GM18861 (cell line): ENCODE data around the gene CFTR.
"Not testable (repeated sequence)": the region's sequence is repeated elsewhere in the genome, so short reads cannot be mapped to it uniquely, and the experiment has no call there.

Source experiments
- ATAC-seq: cut with Tn5 transposase; IDR thresholded peaks from one replicate; pipeline ENCODE4 v1.9.1; 2021; ENCODE audit not compliant: unreplicated experiment

The CFTR gene

DNA sequence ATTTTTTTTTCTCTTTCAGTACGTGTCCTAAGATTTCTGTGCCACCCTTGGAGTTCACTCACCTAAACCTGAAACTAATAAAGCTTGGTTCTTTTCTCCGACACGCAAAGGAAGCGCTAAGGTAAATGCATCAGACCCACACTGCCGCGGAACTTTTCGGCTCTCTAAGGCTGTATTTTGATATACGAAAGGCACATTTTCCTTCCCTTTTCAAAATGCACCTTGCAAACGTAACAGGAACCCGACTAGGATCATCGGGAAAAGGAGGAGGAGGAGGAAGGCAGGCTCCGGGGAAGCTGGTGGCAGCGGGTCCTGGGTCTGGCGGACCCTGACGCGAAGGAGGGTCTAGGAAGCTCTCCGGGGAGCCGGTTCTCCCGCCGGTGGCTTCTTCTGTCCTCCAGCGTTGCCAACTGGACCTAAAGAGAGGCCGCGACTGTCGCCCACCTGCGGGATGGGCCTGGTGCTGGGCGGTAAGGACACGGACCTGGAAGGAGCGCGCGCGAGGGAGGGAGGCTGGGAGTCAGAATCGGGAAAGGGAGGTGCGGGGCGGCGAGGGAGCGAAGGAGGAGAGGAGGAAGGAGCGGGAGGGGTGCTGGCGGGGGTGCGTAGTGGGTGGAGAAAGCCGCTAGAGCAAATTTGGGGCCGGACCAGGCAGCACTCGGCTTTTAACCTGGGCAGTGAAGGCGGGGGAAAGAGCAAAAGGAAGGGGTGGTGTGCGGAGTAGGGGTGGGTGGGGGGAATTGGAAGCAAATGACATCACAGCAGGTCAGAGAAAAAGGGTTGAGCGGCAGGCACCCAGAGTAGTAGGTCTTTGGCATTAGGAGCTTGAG lies at the start of gene CFTR:
Gene CFTR, plus strand, starts transcription at position 801 of the 830 bp plus-strand sequence. CDS start 70 bp downstream, outside the sequence.
- ATAC-seq: no peak

DNA sequence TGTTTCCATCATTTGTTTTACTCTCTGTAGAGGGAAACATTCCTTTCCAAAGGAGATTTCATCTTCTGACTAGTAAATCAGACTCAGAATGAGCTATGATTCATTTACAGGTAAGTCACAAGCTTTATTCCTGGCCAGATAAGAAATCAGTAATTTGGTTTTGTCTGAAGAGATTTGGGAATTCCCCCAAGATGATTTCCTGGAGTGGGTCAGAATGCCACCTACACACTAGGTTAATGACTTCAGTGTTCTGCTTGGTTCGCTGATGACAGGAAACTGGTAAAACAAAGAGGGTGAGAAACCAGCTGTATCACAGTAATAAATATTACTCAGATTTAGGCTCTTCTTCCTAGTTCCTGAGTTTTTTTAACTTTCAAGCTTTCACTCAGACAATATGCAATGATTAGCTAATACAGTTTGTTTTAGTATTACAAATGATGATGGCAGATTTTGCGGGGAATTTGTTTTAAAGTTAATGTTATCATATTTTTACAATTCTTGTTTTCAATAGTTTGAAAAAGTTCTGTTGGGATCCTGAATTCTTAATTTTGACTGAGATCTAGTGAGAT lies 44.3 kb upstream of the CFTR start:
- peak; percentile 99 for ATAC-seq

DNA sequence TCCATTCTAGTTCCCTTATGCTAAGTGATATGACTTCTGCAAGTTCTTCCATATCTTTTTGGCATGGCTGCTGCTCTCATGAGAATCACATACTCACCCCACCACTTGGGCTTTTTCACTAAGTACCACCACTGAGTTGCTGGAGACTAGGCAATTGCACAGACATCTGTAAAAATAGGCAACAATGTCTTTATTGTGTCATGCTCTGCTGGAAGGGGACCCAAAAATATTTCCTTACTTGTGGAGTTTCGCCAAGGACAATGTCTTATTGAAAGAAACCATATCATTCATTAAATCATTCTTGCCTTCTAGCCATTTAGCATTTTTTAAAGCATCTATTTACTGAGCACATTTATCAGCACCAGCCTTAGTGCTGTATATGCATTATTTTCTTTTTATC lies 35.2 kb upstream of the CFTR start:
- ATAC-seq: no peak

- ATAC-seq: no peak
These were observed 34.6 kb upstream of the CFTR start for GRCh38 chr7:117445206-117445605.

- ATAC-seq: no peak
These were observed 33.5 kb upstream of the CFTR start for GRCh38 chr7:117446220-117446815.

- no peak for ATAC-seq
These were observed 31.2 kb upstream of the CFTR start for GRCh38 chr7:117448655-117449054.

DNA sequence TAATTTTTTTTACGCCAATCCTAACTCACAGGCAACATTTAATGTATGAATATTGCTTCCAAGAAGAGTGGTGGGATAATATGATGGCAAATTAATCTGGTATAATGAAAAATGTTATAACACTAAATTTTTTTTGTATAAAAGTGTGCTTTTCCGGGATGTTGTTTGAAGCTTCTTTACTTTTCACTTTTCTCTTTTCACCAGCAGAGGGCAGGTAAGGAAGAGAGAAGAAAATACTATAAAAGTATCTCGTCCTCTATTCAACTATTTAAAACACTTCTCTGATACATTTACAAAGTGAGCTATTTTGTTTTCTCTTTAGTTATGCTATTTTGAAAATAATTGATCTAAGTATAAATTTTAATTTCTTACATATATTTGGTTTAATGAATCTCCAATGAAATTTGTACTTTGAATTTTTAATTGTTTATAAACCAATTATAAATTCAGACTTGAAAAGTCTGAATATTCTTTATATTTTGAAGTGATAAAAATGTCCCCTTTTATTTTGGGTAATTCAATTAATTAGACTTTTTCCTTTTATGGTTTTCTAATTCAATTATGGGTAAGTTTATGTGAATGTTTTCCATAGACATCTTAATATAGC lies 20.7 kb upstream of the CFTR start:
- no peak for ATAC-seq

DNA sequence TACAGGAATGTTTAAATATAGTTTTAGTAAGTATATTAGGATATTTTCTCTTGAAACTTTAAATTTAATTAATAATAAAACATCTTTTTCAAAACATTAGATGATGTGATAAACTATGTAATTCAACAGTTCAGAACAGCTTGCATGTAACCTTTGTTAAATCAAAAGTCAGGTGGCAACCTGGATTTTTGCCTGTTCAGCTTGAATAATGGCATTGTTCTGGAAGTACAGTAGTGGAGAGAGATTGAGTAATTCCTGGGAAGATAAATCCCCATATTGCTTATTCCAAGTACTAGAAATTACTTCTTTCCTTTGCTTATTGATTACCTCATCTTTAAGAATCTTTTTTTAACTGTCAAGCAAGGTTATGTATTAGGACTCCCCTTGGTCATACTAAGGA lies 20.1 kb upstream of the CFTR start:
- no peak for ATAC-seq

DNA sequence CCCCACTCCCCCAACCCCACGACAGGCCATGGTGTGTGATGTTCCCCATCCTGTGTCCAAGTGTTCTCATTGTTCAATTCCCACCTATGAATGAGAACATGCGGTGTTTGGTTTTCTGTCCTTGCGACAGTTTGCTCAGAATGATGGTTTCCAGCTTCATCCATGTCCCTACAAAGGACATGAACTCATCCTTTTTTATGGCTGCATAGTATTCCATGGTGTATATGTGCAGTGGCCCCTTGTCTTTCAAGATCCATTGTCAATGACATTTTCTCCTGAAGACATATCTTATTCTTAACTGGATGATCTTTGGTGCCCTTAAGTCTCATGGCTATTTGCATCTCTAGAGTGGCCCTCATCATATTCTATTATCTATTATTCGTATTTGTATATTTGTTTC lies 19.0 kb upstream of the CFTR start:
- ATAC-seq: not testable (repeated sequence)

DNA sequence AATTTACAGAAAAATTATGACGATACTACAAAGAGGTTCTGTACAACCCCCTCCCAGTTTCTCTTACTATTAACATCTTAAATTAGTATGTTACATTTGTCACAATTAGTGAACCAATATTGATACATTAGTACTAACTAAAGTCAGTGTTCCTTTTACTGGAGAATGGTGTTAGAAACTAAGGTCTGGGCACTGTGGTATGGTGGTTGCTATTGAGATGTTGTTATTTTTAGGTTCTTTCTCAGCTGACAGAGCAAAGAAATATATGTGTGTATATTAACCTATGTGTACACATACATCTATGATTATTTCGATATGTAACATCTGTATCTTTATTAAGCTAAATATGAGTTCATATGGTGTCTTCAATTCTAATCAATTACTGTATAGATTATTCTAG lies 11.7 kb upstream of the CFTR start:
- no peak for ATAC-seq

GRCh38 chr7:117470777-117471176 lies 9.0 kb upstream of the CFTR start:
- no peak for ATAC-seq

GRCh38 chr7:117472335-117472734 lies 7.5 kb upstream of the CFTR start:
- no peak for ATAC-seq

GRCh38 chr7:117476557-117477215 lies 3.1 kb upstream of the CFTR start:
- no peak for ATAC-seq

GRCh38 chr7:117478836-117479224 lies 995 bp upstream of the CFTR start:
- ATAC-seq: no peak

- ATAC-seq: no peak
These were observed 184 bp downstream of the CFTR start for GRCh38 chr7:117480055-117480362.

GRCh38 chr7:117480978-117481377 lies 1.2 kb downstream of the CFTR start:
- no peak for ATAC-seq

GRCh38 chr7:117485118-117485620 lies 5.3 kb downstream of the CFTR start:
- ATAC-seq: no peak

DNA sequence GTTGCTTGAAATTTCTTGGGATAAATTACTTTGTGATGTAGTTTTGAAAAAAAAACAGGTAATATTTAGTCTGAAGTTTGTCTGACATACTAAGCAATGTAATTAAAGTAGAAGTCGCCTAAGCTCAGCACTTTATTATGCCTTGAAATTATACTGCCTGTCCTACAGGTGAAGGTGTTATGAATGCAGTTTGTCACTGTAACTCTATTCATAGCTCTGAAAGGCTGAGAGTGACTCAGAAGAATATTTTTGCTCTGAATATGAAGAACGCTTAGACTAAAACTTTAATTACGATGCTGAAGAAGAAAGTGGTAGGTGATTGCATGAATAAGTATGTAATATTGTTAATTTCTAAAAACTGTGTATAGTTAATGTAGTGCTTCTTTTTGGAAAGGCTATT lies 9.2 kb downstream of the CFTR start:
- ATAC-seq: no peak

- ATAC-seq: no peak
These were observed 9.6 kb downstream of the CFTR start for GRCh38 chr7:117489430-117489829.

- no peak for ATAC-seq
These were observed 10.1 kb downstream of the CFTR start for GRCh38 chr7:117489911-117490310.

DNA sequence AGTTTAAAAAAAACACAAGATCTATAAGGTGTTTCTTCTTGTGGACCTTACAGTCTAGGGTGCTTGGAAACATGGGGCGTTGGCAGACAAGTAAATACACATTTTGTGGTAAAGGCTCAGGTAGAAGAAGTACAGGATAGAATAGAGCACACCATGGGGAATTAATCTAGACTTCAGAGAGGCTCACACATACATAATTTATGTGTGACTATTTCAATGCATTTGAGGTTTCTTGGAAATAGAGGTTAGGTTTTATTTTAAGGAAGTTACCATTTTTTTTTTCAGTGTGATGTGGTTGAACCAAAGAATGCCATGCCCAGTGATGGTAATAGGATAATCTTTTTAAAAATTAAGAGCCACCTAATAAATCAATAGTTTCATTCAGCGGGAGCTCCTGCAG lies 12.8 kb downstream of the CFTR start:
- ATAC-seq: no peak
